Heart right ventricle (tissue), 16 donors: ENCODE measurements around the gene CTNNB1. TPM values are rescaled to one million over a fixed set of nuclear protein-coding genes. Genes with fewer than 3 reads are reported as not detected.

Experiments used
- ATAC-seq, 8 donors: fragments of 200-7000 bp; cut with Tn5 transposase; one replicate each; pipeline ENCODE4 v1.9.1; 2020; ENCODE audit warnings: mild to moderate bottlenecking in 8 of 8, moderate library complexity in 8 of 8, moderate number of reproducible peaks in 1 of 8
- DNase-seq, 2 donors: peaks; one replicate each; pipeline ENCODE4 v3.0.0-alpha.2; 2020
- H3K27ac ChIP-seq, 10 donors: fragments of 200-600 bp; sonication (generic) in 2 of 10; one replicate each; pipeline versions ENCODE4 v1.5.0 to v1.8.0; 2020 to 2022; ENCODE audit warnings: mild to moderate bottlenecking in 3 of 10
- H3K27me3 ChIP-seq, 7 donors: fragments of 200-600 bp; one replicate each; pipeline ENCODE4 v1.8.0; 2021 to 2022; ENCODE audit warnings: mild to moderate bottlenecking in 2 of 7
- H3K36me3 ChIP-seq, 9 donors: fragments of 200-600 bp; sonication (generic) in 1 of 9; one replicate each; pipeline versions ENCODE4 v1.5.0 to v1.8.0; 2020 to 2022; ENCODE audit warnings: mild to moderate bottlenecking in 2 of 9
- H3K4me1 ChIP-seq, 9 donors: fragments of 200-600 bp; sonication (generic) in 1 of 9; one replicate each; pipeline versions ENCODE4 v1.5.0 to v1.8.0; 2020 to 2022; ENCODE audit warnings: mild to moderate bottlenecking in 4 of 9
- H3K4me3 ChIP-seq, 10 donors: fragments of 200-600 bp; sonication (generic) in 2 of 10; one replicate each; pipeline versions ENCODE4 v1.5.0 to v1.8.0; 2020 to 2022; ENCODE audit warnings: mild to moderate bottlenecking in 7 of 10, moderate library complexity in 2 of 10
- H3K9me3 ChIP-seq, 11 donors: fragments of 200-600 bp in 10 of 11; sonication (generic) in 2 of 11; one replicate each; pipeline versions ENCODE4 v1.5.0 to v1.8.0; 2013 to 2022; ENCODE audit warnings: mild to moderate bottlenecking in 2 of 11, control low read depth in 1 of 11, moderate library complexity in 1 of 11
- WGBS, 2 donors: extraction: QIAGEN DNeasy Blood & Tissue Kit; methylation state at CpG; one replicate each; pipeline ENCODE4 v1.1.7; 2013; ENCODE audit warnings: inconsistent platforms in 1 of 2; 5-methylcytosine and 5-hydroxymethylcytosine counted together
- intact Hi-C, 10 donors: fragments of 100-400 bp; cut with DNase I; formaldehyde crosslinking; loops; one replicate each; pipeline versions ENCODE4 v1.11.1 to v1.14.2; 2022
- polyA plus RNA-seq, 2 donors: library from polyadenylated mRNA; stranded (reverse); fragments of 200-250 nt; gene quantifications; one replicate each; pipeline ENCODE4 v1.2.3, GENCODE V29; 2013
- total RNA-seq, 10 donors: library from RNA; stranded (reverse); fragmentation: NEBNext Ultra II Directional in 3 of 10; extraction: Animal tissue kit (Norgen Biotek cat#: 25700) in 3 of 10; gene quantifications; one replicate each; pipeline versions ENCODE4 v1.2.1 to v1.2.4, GENCODE V29; 2021 to 2023
- TF ChIP-seq, protein P1 (sequence below), 9 donors: fragments of 200-600 bp; sonication (generic) in 2 of 9; IDR thresholded peaks; one replicate each; pipeline versions ENCODE4 v1.5.0 to v1.8.0; 2021 to 2022; ENCODE audit warnings: antibody characterized with exemption in 9 of 9, mild to moderate bottlenecking in 5 of 9, moderate library complexity in 1 of 9
- donor health status: Arrhythmogenic right ventricular cardiomyopathy.
- donor health status: ischemic (EF 13 %, LVEDD 7.1; RV severe dilation, severe dysfunction).
- donor health status: healthy with polysubstance abuse.
- donor health status: DM: no; HTN: yes; CAD: no.
- donor health status: DM: no; HTN: no; CAD: no.
- donor health status: ischemic (EF 25% LVEDD 6.9; RV normal size, moderate dysfunction).
- donor health status: ischemic (EF 25% LVEDD 5.7; RV mildly dilated, moderate dysfunction).
- donor health status: healthy.
- donor health status: DM: yes; HTN: yes; CAD: no.
- donor health status: Ischemic cardiomyopathy.
- donor health status: ischemic (EF 35%, LVEDD 5.7; RV mildly dilated, moderate dysfunction).
- donor health status: nonischemic (EF 11% LVEDD 7.7; RV severe dilation, severe dysfunction).
- donor health status: DM: yes; HTN: yes; CAD: no.
- donor health status: PGD.
- donor health status: ischemic (EF 29% LVEDD 5.4; RV normal size, mild dysfunction).
- donor health status: nonischemic (EF 23%, LVEDD 6.1; RV moderate dilation, normal function).

Gene CTNNB1
- total and polyA plus RNA-seq, 12 donors: 33.2 to 218 (median 172) TPM

DNA sequence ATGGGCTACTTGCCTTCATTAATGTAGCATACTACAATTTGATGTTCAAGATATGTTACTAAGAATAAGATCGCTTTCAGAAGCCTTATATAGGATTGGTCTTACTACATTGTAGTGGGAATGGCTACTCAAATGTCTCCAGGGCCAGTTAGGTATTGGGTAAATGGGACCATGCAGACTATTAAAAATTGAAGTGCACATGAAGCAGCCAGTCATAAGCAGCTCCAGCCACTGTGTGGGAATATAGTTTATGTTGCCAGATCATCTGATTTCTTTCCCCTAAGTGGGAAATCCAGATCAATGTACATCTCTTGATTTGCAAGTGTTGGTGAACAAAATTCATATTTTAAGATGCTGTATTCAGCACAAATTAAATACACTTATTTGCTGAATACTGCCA lies 5.1 kb downstream of the CTNNB1 start:
- H3K9me3 ChIP-seq: no peaks in the 10 kb centered on the region

DNA sequence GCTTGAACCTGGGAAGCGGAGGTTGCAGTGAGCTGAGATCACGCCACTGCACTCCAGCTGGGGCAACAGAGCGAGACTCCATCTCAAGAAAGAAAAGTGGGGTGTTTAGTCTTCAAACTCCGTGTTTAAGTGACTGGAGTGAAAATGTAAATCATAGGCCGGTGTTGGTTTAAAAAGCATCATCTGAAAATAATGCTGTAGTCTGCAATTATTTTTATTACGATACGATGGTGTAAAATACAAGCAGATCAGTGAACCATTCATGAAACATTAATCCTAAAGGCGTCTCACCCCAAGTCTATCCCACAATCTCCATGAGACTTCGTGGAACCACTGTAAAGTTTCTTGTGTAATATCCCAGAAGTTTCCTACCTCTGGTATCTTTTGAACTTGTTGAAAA lies 6.3 kb downstream of the CTNNB1 start:
- Histone ChIP-seq H3K4me3 (peak overlapping the region in 2 of 10 donors; percentile 9 to 79), H3K4me1 (peaks cover 12 to 91% (median 86%) of the 10 kb centered on the region in 9 donors), H3K36me3 (peaks cover 0 to 10% (median 0%) of the 10 kb centered on the region in 9 donors), H3K27ac (no peak overlapping the region), H3K9me3 (no peaks in the 10 kb centered on the region), H3K27me3 (no peaks in the 10 kb centered on the region)
- intact Hi-C loops: loop anchor here in 6 of 10 donors (10.0 kb wide), 5 partner anchors 231 to 809 kb away; no protein-coding TSS in a partner anchor
- WGBS, 2 donors: 66 to 69% methylated on average over 9 of the region's 9 CpGs
- ATAC-seq (no peak), DNase-seq (no peak)
- TF ChIP-seq, protein P1, sequence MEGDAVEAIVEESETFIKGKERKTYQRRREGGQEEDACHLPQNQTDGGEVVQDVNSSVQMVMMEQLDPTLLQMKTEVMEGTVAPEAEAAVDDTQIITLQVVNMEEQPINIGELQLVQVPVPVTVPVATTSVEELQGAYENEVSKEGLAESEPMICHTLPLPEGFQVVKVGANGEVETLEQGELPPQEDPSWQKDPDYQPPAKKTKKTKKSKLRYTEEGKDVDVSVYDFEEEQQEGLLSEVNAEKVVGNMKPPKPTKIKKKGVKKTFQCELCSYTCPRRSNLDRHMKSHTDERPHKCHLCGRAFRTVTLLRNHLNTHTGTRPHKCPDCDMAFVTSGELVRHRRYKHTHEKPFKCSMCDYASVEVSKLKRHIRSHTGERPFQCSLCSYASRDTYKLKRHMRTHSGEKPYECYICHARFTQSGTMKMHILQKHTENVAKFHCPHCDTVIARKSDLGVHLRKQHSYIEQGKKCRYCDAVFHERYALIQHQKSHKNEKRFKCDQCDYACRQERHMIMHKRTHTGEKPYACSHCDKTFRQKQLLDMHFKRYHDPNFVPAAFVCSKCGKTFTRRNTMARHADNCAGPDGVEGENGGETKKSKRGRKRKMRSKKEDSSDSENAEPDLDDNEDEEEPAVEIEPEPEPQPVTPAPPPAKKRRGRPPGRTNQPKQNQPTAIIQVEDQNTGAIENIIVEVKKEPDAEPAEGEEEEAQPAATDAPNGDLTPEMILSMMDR (IDR thresholded peaks at IDR 0.05): no peak

More for the DNA sequence above, 5.1 kb downstream of the CTNNB1 start:
- H3K27ac ChIP-seq: peak overlapping the region in 1 of 10 donors; percentile 14
- H3K4me3 ChIP-seq: peak overlapping the region in 4 of 10 donors; percentile 64 to 86 (median 80)
- no peak for ATAC-seq
- H3K27me3 ChIP-seq: no peaks in the 10 kb centered on the region
- WGBS, 2 donors: 51 to 56% methylated on average over 1 of the region's 1 CpG
- peaks cover 12 to 85% (median 81%) of the 10 kb centered on the region in 9 donors for H3K4me1 ChIP-seq
- no peak for DNase-seq
- TF ChIP-seq, protein P1 (IDR thresholded peaks at IDR 0.05): no peak
- intact Hi-C loops: loop anchor here in 8 of 10 donors (5.0 to 10.0 kb wide), 9 partner anchors 227 to 810 kb away; no protein-coding TSS in a partner anchor
- H3K36me3 ChIP-seq: no peaks in the 10 kb centered on the region

DNA sequence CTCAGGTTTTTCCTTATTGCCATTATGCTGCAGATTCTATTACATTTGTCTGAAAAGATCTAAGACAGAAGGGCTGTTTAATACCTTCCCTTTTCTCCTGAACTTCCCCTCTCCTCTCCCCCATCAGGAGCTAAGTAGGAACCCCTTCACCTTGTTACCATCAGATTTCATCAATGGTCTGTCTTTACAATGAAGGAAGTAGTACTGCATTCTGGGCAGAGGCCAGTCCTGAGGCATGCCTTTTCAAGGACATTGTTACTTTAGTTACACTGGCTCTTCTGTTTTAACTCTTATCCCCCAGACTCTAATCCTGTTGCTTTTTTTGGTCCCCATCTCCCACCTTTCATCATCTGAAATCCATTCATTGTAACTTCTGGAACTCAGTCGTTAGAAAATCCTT lies 8.1 kb downstream of the CTNNB1 start:
- H3K27ac ChIP-seq: peak overlapping the region in 2 of 10 donors; percentile 27 to 33
- H3K9me3 ChIP-seq: no peaks in the 10 kb centered on the region
- intact Hi-C loops: loop anchor here in 6 of 10 donors (10.0 kb wide), 5 partner anchors 233 to 807 kb away; no protein-coding TSS in a partner anchor
- H3K27me3 ChIP-seq: no peaks in the 10 kb centered on the region
- TF ChIP-seq, protein P1 (IDR thresholded peaks at IDR 0.05): no peak
- peaks cover 12 to 89% (median 77%) of the 10 kb centered on the region in 9 donors for H3K4me1 ChIP-seq
- no peak for DNase-seq
- WGBS, 2 donors: 8 to 18% methylated on average over 1 of the region's 1 CpG
- ATAC-seq: peak in 1 of 8 donors; percentile 34
- peaks cover 0 to 15% (median 0%) of the 10 kb centered on the region in 9 donors for H3K36me3 ChIP-seq
- no peak overlapping the region for H3K4me3 ChIP-seq

DNA sequence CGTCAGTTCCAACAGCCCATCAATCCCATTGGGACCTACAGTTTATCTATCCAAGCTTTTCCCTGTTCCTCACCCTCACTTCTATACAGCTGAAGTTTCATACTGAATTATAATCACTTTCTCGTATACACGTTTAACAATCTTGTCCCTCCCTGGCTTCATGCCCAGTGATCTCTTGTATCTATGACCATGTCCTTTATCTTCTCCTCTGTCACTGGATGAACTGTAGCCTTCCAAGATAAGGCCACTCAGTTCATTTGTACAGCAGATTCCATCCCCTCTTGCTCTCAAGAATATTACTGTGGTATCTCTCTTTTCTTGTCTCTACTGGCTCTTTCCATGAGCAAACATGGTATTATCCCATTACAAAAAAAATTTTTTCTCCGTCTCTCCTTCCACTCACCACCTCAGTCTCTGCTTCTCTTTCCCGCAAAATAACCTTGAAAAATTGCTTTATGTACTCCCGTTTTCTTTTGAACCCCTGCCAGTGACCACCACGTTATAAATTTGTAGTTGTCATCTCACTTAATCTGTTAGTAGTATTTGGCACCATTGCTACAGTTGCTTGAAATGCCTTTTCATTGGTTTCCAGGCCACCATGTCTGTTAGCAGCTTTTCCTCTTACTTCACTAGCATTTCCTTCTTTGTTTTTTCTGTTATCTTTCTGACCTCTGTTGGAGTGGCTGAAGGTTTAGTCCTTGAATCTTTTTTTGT lies 9.4 kb downstream of the CTNNB1 start:
- WGBS, 2 donors: 27 to 36% methylated on average over 7 of the region's 7 CpGs
- DNase-seq: no peak
- H3K27ac ChIP-seq: peak overlapping the region in 2 of 10 donors; percentile 2 to 36
- TF ChIP-seq, protein P1 (IDR thresholded peaks at IDR 0.05): no peak
- ATAC-seq: peak in 2 of 8 donors; percentile 17 to 39
- H3K9me3 ChIP-seq: no peaks in the 10 kb centered on the region
- peaks cover 0 to 15% (median 0%) of the 10 kb centered on the region in 9 donors for H3K36me3 ChIP-seq
- H3K27me3 ChIP-seq: no peaks in the 10 kb centered on the region
- intact Hi-C loops: loop anchor here in 6 of 10 donors (10.0 kb wide), 5 partner anchors 234 to 806 kb away; no protein-coding TSS in a partner anchor
- peaks cover 12 to 90% (median 77%) of the 10 kb centered on the region in 9 donors for H3K4me1 ChIP-seq
- H3K4me3 ChIP-seq: no peak overlapping the region
